ENCODE measurements around the gene DNAL4. TPM values are rescaled to one million over a fixed set of nuclear protein-coding genes. Genes with fewer than 3 reads are reported as not detected.

The DNAL4 gene
- total RNA-seq, 1 experiment from 2014 or later = 18.3 TPM

DNA sequence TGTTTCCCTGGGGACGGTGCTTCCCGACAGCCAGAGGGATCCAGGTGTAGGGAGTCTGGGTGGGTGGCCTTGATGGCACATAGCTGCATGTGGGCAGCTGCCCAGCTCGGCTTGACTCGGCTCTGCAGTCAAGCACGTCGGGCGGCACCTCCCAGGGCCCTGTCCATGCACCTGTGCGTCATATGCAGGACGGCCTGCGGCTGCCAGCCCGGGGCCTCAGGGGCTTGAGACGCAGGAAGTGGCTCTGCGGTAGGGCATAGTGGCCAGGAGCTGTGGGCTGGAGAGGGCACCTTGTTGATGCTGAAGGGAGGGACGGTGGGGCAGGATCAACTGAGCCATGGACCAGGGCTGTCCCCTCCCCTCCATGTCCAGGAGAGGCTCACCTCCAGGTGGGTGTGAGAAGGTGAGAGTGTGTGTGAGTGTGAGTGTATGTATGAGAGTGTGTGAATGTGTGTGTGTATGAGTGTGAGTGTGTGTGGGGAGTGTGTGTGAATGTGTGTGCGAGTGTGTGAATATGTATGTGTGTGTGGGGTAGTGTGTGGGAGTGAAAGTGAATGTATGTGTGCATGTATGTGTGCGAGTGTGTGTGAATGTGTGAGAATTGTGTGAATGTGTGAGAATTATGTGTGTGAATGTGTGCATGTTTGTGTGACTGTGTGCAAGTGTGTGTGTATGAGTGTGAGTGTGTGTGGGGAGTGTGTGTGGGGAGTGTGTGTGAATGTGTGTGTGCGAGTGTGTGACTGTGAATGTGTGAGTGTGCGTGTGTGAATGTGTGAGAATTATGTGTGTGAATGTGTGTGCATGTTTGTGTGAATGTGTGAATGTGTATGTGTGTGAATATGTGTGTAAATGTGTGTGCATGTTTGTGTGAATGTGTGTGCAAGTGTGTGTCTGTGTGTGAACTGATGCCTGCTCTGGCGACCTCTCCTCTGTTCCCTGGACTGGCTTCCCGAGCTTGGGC is 32.5 kb downstream of the DNAL4 start:
- Mint-ChIP-seq H3K27ac (ENCODE audit: low read depth, unreplicated experiment) (no peak overlapping the region), H3K27me3 (ENCODE audit: insufficient read depth, unreplicated experiment) (no peaks in the 10 kb centered on the region), H3K36me3 (ENCODE audit: insufficient read depth, unreplicated experiment) (no peaks in the 10 kb centered on the region), H3K4me1 (ENCODE audit: insufficient read depth, unreplicated experiment) (peaks cover 6% of the 10 kb centered on the region), H3K4me3 (ENCODE audit: unreplicated experiment) (no peak overlapping the region), H3K9me3 (ENCODE audit: unreplicated experiment) (no peaks in the 10 kb centered on the region)
- BruUV-seq (replicated peaks) = no TSS peak
- DNase-seq (ENCODE audit: unreplicated experiment) = no peak
- ChIA-PET CTCF (interaction anchor here (0.6 to 0.7 kb wide), 2 partner anchors 70 to 214 kb away, joined by 3 read pairs; no protein-coding TSS in a partner anchor), POLR2A (no interaction called here)
- intact Hi-C loops (cut with micrococcal nuclease) = no loop called here
- TF ChIP-seq CTCF (IDR thresholded peaks at IDR 0.05; ENCODE audit: unreplicated experiment) = no peak

DNA sequence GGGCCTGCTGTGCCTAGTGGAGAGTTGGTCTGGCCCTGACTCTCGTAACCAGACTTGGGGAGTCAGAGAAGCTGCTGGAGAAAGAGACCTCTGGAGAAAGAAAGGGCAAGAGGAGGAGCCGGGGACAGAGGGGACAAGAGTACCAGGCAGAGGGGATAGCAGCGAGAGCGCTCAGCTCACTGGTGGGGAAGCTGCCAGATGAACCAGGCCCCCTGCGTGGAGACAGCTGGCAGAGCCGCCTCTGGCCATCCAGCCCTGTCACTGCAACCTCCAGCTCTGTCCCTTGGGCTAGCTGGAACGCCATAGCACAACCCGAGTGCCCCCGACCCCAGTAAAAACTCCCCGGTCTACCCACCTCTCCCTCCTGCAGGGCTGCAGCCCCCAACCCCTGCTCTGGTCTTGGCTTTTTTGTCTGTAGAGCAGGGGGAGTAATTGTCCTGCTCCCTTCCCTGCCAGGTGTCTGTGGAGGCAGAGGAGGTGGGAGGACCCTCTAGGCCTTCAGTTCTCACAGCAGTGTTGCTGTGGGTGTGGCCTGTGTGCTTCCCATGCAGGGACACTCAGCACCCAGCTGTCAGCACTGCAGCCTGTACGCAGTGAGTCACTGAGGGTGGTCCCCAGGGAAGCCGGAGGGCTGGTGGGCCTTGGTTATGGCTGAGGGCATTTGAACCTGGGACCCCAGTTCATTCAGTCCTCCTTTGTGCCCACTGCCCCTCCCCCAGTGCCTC is 33.3 kb downstream of the DNAL4 start:
- intact Hi-C loops (cut with micrococcal nuclease) = no loop called here
- Mint-ChIP-seq H3K36me3 (ENCODE audit: insufficient read depth, unreplicated experiment) (no peaks in the 10 kb centered on the region), H3K9me3 (ENCODE audit: unreplicated experiment) (no peaks in the 10 kb centered on the region), H3K27ac (ENCODE audit: low read depth, unreplicated experiment) (peak overlapping the region; percentile 71), H3K4me1 (ENCODE audit: insufficient read depth, unreplicated experiment) (peaks cover 6% of the 10 kb centered on the region), H3K27me3 (ENCODE audit: insufficient read depth, unreplicated experiment) (no peaks in the 10 kb centered on the region), H3K4me3 (ENCODE audit: unreplicated experiment) (no peak overlapping the region)
- TF ChIP-seq CTCF (IDR thresholded peaks at IDR 0.05; ENCODE audit: unreplicated experiment) = no peak
- POLR2A ChIA-PET = interaction anchor here (1.0 kb wide), 1 partner anchor 51 kb away, joined by 3 read pairs; no protein-coding TSS in a partner anchor
- BruUV-seq (replicated peaks) = no TSS peak
- CTCF ChIA-PET = interaction anchor here (0.7 to 1.3 kb wide), 2 partner anchors 29 to 71 kb away, joined by 3 read pairs; no protein-coding TSS in a partner anchor
- no peak for DNase-seq (ENCODE audit: unreplicated experiment)

- peaks cover 6% of the 10 kb centered on the region for H3K36me3 Mint-ChIP-seq (ENCODE audit: insufficient read depth, unreplicated experiment)
Measured at GRCh38 chr22:38759005-38759404, 34.9 kb downstream of the DNAL4 start.

More at GRCh38 chr22:38759005-38759404, 34.9 kb downstream of the DNAL4 start:
- no peak for TF ChIP-seq CTCF (IDR thresholded peaks at IDR 0.05; ENCODE audit: unreplicated experiment)
- POLR2A ChIA-PET = interaction anchor here (2.4 kb wide), 1 partner anchor 53 kb away, joined by 11 read pairs; the partner anchor contains the start of gene GTPBP1
- BruUV-seq (replicated peaks) = no TSS peak
- Mint-ChIP-seq H3K27me3 (ENCODE audit: insufficient read depth, unreplicated experiment) (no peaks in the 10 kb centered on the region), H3K4me3 (ENCODE audit: unreplicated experiment) (no peak overlapping the region), H3K9me3 (ENCODE audit: unreplicated experiment) (no peaks in the 10 kb centered on the region), H3K27ac (ENCODE audit: low read depth, unreplicated experiment) (no peak overlapping the region), H3K4me1 (ENCODE audit: insufficient read depth, unreplicated experiment) (peaks cover 14% of the 10 kb centered on the region)
- intact Hi-C loops (cut with micrococcal nuclease) = no loop called here
- CTCF ChIA-PET = interaction anchor here (0.6 to 1.3 kb wide), 2 partner anchors 27 to 119 kb away, joined by 3 read pairs; no protein-coding TSS in a partner anchor
- DNase-seq (ENCODE audit: unreplicated experiment) = no peak
